ENCODE results near the gene TECPR2.

Gene TECPR2

GRCh38 chr14:102439556-102439955 lies 76.8 kb downstream of the TECPR2 start:
- Mint-ChIP-seq H3K9me3 (no peaks in the 10 kb centered on the region), H3K27me3 (no peaks in the 10 kb centered on the region), H3K4me1 (peaks cover 2% of the 10 kb centered on the region), H3K36me3 (peaks cover 11% of the 10 kb centered on the region), H3K27ac (no peak overlapping the region), H3K4me3 (no peak overlapping the region)
- ATAC-seq (ENCODE audit: low read depth) (no peak), DNase-seq (ENCODE audit: low spot score in 2 of 2) (no peak)

- no peaks in the 10 kb centered on the region for H3K27me3 Mint-ChIP-seq
- no peak overlapping the region for H3K27ac Mint-ChIP-seq
- ATAC-seq (ENCODE audit: low read depth) (no peak), DNase-seq (ENCODE audit: low spot score in 2 of 2) (no peak)
- no peak overlapping the region for H3K4me3 Mint-ChIP-seq
- peaks cover 2% of the 10 kb centered on the region for H3K4me1 Mint-ChIP-seq
- no peaks in the 10 kb centered on the region for H3K9me3 Mint-ChIP-seq
- H3K36me3 Mint-ChIP-seq = peaks cover 16% of the 10 kb centered on the region
Measured at GRCh38 chr14:102440392-102440791, 77.7 kb downstream of the TECPR2 start.

- no peaks in the 10 kb centered on the region for H3K9me3 Mint-ChIP-seq
- peaks cover 2% of the 10 kb centered on the region for H3K4me1 Mint-ChIP-seq
- H3K4me3 Mint-ChIP-seq = no peak overlapping the region
- H3K27me3 Mint-ChIP-seq = no peaks in the 10 kb centered on the region
- DNase-seq (ENCODE audit: low spot score in 2 of 2) (no peak), ATAC-seq (ENCODE audit: low read depth) (no peak)
- H3K36me3 Mint-ChIP-seq = peaks cover 24% of the 10 kb centered on the region
- H3K27ac Mint-ChIP-seq = no peak overlapping the region
Measured at GRCh38 chr14:102442241-102443211, 79.8 kb downstream of the TECPR2 start.

GRCh38 chr14:102445066-102445465 lies 82.3 kb downstream of the TECPR2 start:
- Mint-ChIP-seq H3K4me1 (no peaks in the 10 kb centered on the region), H3K27me3 (no peaks in the 10 kb centered on the region), H3K9me3 (no peaks in the 10 kb centered on the region), H3K36me3 (peaks cover 23% of the 10 kb centered on the region), H3K4me3 (no peak overlapping the region), H3K27ac (no peak overlapping the region)
- no peak for DNase-seq (ENCODE audit: low spot score in 2 of 2)
- no peak for ATAC-seq (ENCODE audit: low read depth)

- Mint-ChIP-seq H3K9me3 (no peaks in the 10 kb centered on the region), H3K27ac (no peak overlapping the region), H3K27me3 (no peaks in the 10 kb centered on the region), H3K36me3 (peaks cover 24% of the 10 kb centered on the region), H3K4me3 (no peak overlapping the region), H3K4me1 (no peaks in the 10 kb centered on the region)
- DNase-seq (ENCODE audit: low spot score in 2 of 2) (no peak), ATAC-seq (ENCODE audit: low read depth) (no peak)
Measured at GRCh38 chr14:102445641-102446040, 82.9 kb downstream of the TECPR2 start.

GRCh38 chr14:102450206-102451063 lies 87.7 kb downstream of the TECPR2 start:
- no peak overlapping the region for H3K4me3 Mint-ChIP-seq
- no peak overlapping the region for H3K27ac Mint-ChIP-seq
- no peaks in the 10 kb centered on the region for H3K9me3 Mint-ChIP-seq
- no peaks in the 10 kb centered on the region for H3K27me3 Mint-ChIP-seq
- DNase-seq (ENCODE audit: low spot score in 2 of 2) (no peak), ATAC-seq (ENCODE audit: low read depth) (no peak)
- H3K36me3 Mint-ChIP-seq = peaks cover 21% of the 10 kb centered on the region
- H3K4me1 Mint-ChIP-seq = no peaks in the 10 kb centered on the region

GRCh38 chr14:102451064-102451352 lies 88.3 kb downstream of the TECPR2 start:
- ATAC-seq (ENCODE audit: low read depth) (no peak), DNase-seq (ENCODE audit: low spot score in 2 of 2) (no peak)
- Mint-ChIP-seq H3K36me3 (peaks cover 18% of the 10 kb centered on the region), H3K4me1 (no peaks in the 10 kb centered on the region), H3K27ac (no peak overlapping the region), H3K9me3 (no peaks in the 10 kb centered on the region), H3K4me3 (no peak overlapping the region), H3K27me3 (no peaks in the 10 kb centered on the region)

GRCh38 chr14:102452302-102452701 lies 89.6 kb downstream of the TECPR2 start:
- Mint-ChIP-seq H3K4me3 (no peak overlapping the region), H3K27ac (no peak overlapping the region), H3K27me3 (no peaks in the 10 kb centered on the region), H3K4me1 (no peaks in the 10 kb centered on the region), H3K9me3 (no peaks in the 10 kb centered on the region), H3K36me3 (peaks cover 12% of the 10 kb centered on the region)
- ATAC-seq (ENCODE audit: low read depth) = no peak
- DNase-seq (ENCODE audit: low spot score in 2 of 2) = no peak

GRCh38 chr14:102454711-102455110 lies 92.0 kb downstream of the TECPR2 start:
- Mint-ChIP-seq H3K27me3 (no peaks in the 10 kb centered on the region), H3K4me1 (no peaks in the 10 kb centered on the region), H3K36me3 (peaks cover 21% of the 10 kb centered on the region), H3K9me3 (no peaks in the 10 kb centered on the region), H3K27ac (no peak overlapping the region), H3K4me3 (no peak overlapping the region)
- ATAC-seq (ENCODE audit: low read depth) (no peak), DNase-seq (ENCODE audit: low spot score in 2 of 2) (no peak)

- Mint-ChIP-seq H3K4me1 (no peaks in the 10 kb centered on the region), H3K27ac (no peak overlapping the region), H3K36me3 (peaks cover 14% of the 10 kb centered on the region), H3K9me3 (no peaks in the 10 kb centered on the region), H3K27me3 (no peaks in the 10 kb centered on the region), H3K4me3 (no peak overlapping the region)
- DNase-seq (ENCODE audit: low spot score in 2 of 2) = no peak
- no peak for ATAC-seq (ENCODE audit: low read depth)
Measured at GRCh38 chr14:102457509-102457908, 94.8 kb downstream of the TECPR2 start.

GRCh38 chr14:102461490-102462338 lies 99.0 kb downstream of the TECPR2 start:
- H3K9me3 Mint-ChIP-seq = no peaks in the 10 kb centered on the region
- no peak overlapping the region for H3K27ac Mint-ChIP-seq
- ATAC-seq (ENCODE audit: low read depth) (no peak), DNase-seq (ENCODE audit: low spot score in 2 of 2) (no peak)
- no peak overlapping the region for H3K4me3 Mint-ChIP-seq
- H3K27me3 Mint-ChIP-seq = no peaks in the 10 kb centered on the region
- H3K4me1 Mint-ChIP-seq = no peaks in the 10 kb centered on the region
- peaks cover 15% of the 10 kb centered on the region for H3K36me3 Mint-ChIP-seq

- DNase-seq (ENCODE audit: low spot score in 2 of 2) (no peak), ATAC-seq (ENCODE audit: low read depth) (no peak)
- Mint-ChIP-seq H3K9me3 (no peaks in the 10 kb centered on the region), H3K27ac (no peak overlapping the region), H3K4me1 (no peaks in the 10 kb centered on the region), H3K36me3 (peaks cover 19% of the 10 kb centered on the region), H3K4me3 (no peak overlapping the region), H3K27me3 (no peaks in the 10 kb centered on the region)
Measured at GRCh38 chr14:102462391-102462790, 99.7 kb downstream of the TECPR2 start.

- H3K27ac Mint-ChIP-seq = no peak overlapping the region
- peaks cover 16% of the 10 kb centered on the region for H3K36me3 Mint-ChIP-seq
- no peaks in the 10 kb centered on the region for H3K4me1 Mint-ChIP-seq
- no peak overlapping the region for H3K4me3 Mint-ChIP-seq
- no peaks in the 10 kb centered on the region for H3K9me3 Mint-ChIP-seq
- H3K27me3 Mint-ChIP-seq = no peaks in the 10 kb centered on the region
- DNase-seq (ENCODE audit: low spot score in 2 of 2) (no peak), ATAC-seq (ENCODE audit: low read depth) (no peak)
Measured at GRCh38 chr14:102464006-102464405, 101.3 kb downstream of the TECPR2 start.
